Endodermal cell (in vitro differentiated cells): Measurements from ENCODE around the gene CBX7. TPM values are rescaled to one million over a fixed set of nuclear protein-coding genes. Genes with fewer than 3 reads are reported as not detected.
A peak's percentile ranks its signal among the peaks of the same experiment; 100 is the strongest.

ENCODE experiments used
- DNase-seq: peaks from one replicate; pipeline ENCODE4 v3.0.0-alpha.2; 2017
- H3K27ac ChIP-seq: 2 replicates; pipeline ENCODE4 v1.5.1; 2013; ENCODE audit warnings: mild to moderate bottlenecking, low read depth, low read length, moderate library complexity
- H3K27me3 ChIP-seq: 2 replicates; pipeline ENCODE4 v1.6.1; 2013; ENCODE audit warnings: mild to moderate bottlenecking, low read length, moderate library complexity; ENCODE audit not compliant: insufficient read depth, control insufficient read depth, poor library complexity, severe bottlenecking
- H3K36me3 ChIP-seq: 2 replicates; pipeline ENCODE4 v1.7.0; 2013; ENCODE audit warnings: mild to moderate bottlenecking, low read length, moderate library complexity; ENCODE audit not compliant: control insufficient read depth, insufficient read depth
- H3K4me1 ChIP-seq: one replicate; pipeline ENCODE4 v1.7.0; 2013; ENCODE audit warnings: low read length; ENCODE audit not compliant: control insufficient read depth, insufficient read depth
- H3K4me3 ChIP-seq: 2 replicates; pipeline ENCODE4 v1.5.1; 2013; ENCODE audit warnings: mild to moderate bottlenecking, low read length, moderate library complexity
- H3K9ac ChIP-seq: 2 replicates; pipeline ENCODE4 v1.6.1; 2013; ENCODE audit warnings: mild to moderate bottlenecking, low read length, moderate library complexity; ENCODE audit not compliant: poor library complexity, severe bottlenecking; ENCODE audit errors: extremely low read depth
- H3K9me3 ChIP-seq: 2 replicates; pipeline ENCODE4 v1.6.1; 2013; ENCODE audit warnings: mild to moderate bottlenecking, low read length, moderate library complexity; ENCODE audit not compliant: control insufficient read depth
- H3K27ac Mint-ChIP-seq: 2 replicates; pipeline ENCODE4 v1.8.0; 2020; ENCODE audit warnings: mixed read lengths
- H3K27me3 Mint-ChIP-seq: 2 replicates; pipeline ENCODE4 v1.8.0; 2021; ENCODE audit warnings: mild to moderate bottlenecking, mixed read lengths; ENCODE audit not compliant: insufficient read depth
- H3K36me3 Mint-ChIP-seq: 2 replicates; pipeline ENCODE4 v1.8.0; 2020; ENCODE audit warnings: low read depth, mixed read lengths
- H3K4me1 Mint-ChIP-seq: 2 replicates; pipeline ENCODE4 v1.8.0; 2020; ENCODE audit warnings: mixed read lengths
- H3K4me3 Mint-ChIP-seq: 2 replicates; pipeline ENCODE4 v1.8.0; 2020; ENCODE audit warnings: mild to moderate bottlenecking, moderate library complexity, mixed read lengths
- H3K9me3 Mint-ChIP-seq: 2 replicates; pipeline ENCODE4 v1.8.0; 2020; ENCODE audit warnings: mild to moderate bottlenecking, mixed read lengths
- CTCF ChIP-seq: fragments of 200-600 bp; sonication (generic); conservative IDR thresholded peaks from 2 replicates; pipeline ENCODE4 v1.5.0; 2021; ENCODE audit warnings: antibody characterized with exemption, mild to moderate bottlenecking
- WGBS, 2 experiments: methylation state at CpG; one replicate each; pipeline versions ENCODE4 v1.1.5 to v1.1.7; 2013; ENCODE audit warnings: missing lambda C conversion rate in 2 of 2, mixed read lengths in 1 of 2; ENCODE audit not compliant: insufficient coverage in 1 of 2, insufficient read length in 1 of 2; 5-methylcytosine and 5-hydroxymethylcytosine counted together
- total RNA-seq, 2 donors: library from RNA; stranded (reverse); fragmentation: NEBNext Ultra II Directional in 1 of 2; extraction: Animal tissue kit (Norgen Biotek cat#: 25700) in 1 of 2; gene quantifications; 2 replicates in 1 of 2; 3 replicates in 1 of 2; pipeline ENCODE4 v1.2.1, GENCODE V29; 2021

CBX7 gene
- total RNA-seq, 2 donors from 2014 or later: 14.2 to 22.0 TPM

DNA sequence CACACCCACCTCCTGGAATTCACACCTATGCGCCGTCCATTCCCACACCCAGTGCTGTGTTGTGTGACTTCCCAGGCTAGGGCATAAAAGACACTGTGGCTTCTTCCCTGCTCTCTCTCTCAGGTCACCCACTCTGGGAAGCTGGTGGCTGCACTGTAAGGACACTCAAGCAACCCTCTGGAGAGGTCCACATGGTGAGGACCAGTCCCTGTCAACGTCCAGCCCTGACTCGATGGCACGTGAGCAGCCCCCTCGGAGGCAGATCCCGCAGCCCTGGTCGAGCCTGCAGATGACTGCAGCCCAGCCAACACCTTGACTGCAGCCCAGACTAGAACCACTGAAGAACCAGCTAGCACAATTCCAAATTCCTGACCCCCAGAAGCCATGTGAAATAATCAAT, 16.2 kb downstream of the CBX7 start:
- no peak for TF ChIP-seq CTCF
- Histone ChIP-seq H3K9me3 (no peaks in the 10 kb centered on the region), H3K27ac (no peak overlapping the region), H3K27me3 (no peaks in the 10 kb centered on the region), H3K4me3 (no peak overlapping the region), H3K9ac (no peak overlapping the region), H3K4me1 (peaks cover 2% of the 10 kb centered on the region), H3K36me3 (no peaks in the 10 kb centered on the region)
- no peaks in the 10 kb centered on the region for H3K9me3 Mint-ChIP-seq
- no peak overlapping the region for H3K27ac Mint-ChIP-seq
- H3K4me1 Mint-ChIP-seq: peaks cover 12% of the 10 kb centered on the region
- H3K36me3 Mint-ChIP-seq: no peaks in the 10 kb centered on the region
- no peaks in the 10 kb centered on the region for H3K27me3 Mint-ChIP-seq
- DNase-seq: peak; percentile 47
- 88 to 94% methylated on average over 6 to 8 of the region's 8 CpGs for WGBS, 2 experiments
- no peak overlapping the region for H3K4me3 Mint-ChIP-seq

- Mint-ChIP-seq H3K36me3 (no peaks in the 10 kb centered on the region), H3K4me3 (no peak overlapping the region), H3K9me3 (no peaks in the 10 kb centered on the region), H3K4me1 (peaks cover 20% of the 10 kb centered on the region), H3K27ac (no peak overlapping the region), H3K27me3 (no peaks in the 10 kb centered on the region)
- no peak overlapping the region for H3K9ac ChIP-seq
- H3K27ac ChIP-seq: no peak overlapping the region
- no peak overlapping the region for H3K4me3 ChIP-seq
- H3K36me3 ChIP-seq: no peaks in the 10 kb centered on the region
- peak; percentile 95 for TF ChIP-seq CTCF
- H3K4me1 ChIP-seq: peaks cover 5% of the 10 kb centered on the region
- peak; percentile 96 for DNase-seq
- 51 to 55% methylated on average over 8 to 15 of the region's 15 CpGs for WGBS, 2 experiments
- H3K27me3 ChIP-seq: no peaks in the 10 kb centered on the region
- no peaks in the 10 kb centered on the region for H3K9me3 ChIP-seq
Measured at GRCh38 chr22:39135092-39135896, 17.2 kb downstream of the CBX7 start.

DNA sequence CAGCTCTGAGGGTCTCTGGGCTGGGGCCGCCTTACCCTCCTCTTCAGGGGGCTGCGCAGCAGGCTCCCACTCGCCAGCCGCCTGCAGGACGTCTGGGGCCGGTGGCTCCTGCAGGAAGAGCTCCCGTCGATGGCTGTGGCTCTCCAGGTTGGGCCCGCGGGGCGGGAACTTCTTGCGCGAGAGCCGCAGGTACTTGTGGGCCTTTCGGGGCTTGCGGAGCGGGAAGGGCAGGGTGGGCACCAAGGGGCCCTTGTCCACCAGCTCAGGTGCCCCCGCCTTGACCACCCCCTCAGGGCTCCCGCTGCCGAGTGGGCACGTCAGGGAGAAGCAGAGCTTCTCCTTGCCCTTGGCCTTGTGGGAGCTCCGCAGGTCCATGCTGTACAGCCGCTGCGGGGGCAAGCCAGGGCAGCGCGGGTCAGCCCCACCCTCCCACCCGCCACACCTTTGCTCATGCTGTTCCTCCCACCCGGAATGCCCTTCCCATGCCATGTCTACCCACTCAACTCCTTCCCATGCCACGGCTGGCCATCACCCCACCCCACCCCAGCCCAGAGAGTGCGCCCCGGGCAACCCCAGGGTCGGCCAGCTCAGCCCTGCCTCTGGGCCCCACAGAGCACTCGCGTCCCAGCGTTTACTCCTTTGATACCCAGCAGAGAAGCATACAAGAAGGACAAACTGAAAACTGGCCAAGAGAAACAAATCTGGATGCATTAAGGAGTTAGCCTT, 18.0 kb downstream of the CBX7 start:
- Mint-ChIP-seq H3K27me3 (no peaks in the 10 kb centered on the region), H3K4me3 (no peak overlapping the region), H3K27ac (no peak overlapping the region), H3K9me3 (no peaks in the 10 kb centered on the region), H3K4me1 (peaks cover 23% of the 10 kb centered on the region), H3K36me3 (no peaks in the 10 kb centered on the region)
- Histone ChIP-seq H3K27me3 (no peaks in the 10 kb centered on the region), H3K9me3 (no peaks in the 10 kb centered on the region), H3K36me3 (no peaks in the 10 kb centered on the region), H3K4me3 (no peak overlapping the region), H3K27ac (no peak overlapping the region), H3K9ac (no peak overlapping the region), H3K4me1 (peaks cover 9% of the 10 kb centered on the region)
- WGBS, 2 experiments: 94 to 97% methylated on average over 19 to 34 of the region's 35 CpGs
- DNase-seq: peak; percentile 45
- TF ChIP-seq CTCF: no peak
